GM19238 (cell line): ENCODE results near the gene STAG2.
"Not testable (repeated sequence)": the region's sequence is repeated elsewhere in the genome, so short reads cannot be mapped to it uniquely, and the experiment has no call there.

Experiments
- DNase-seq: peaks from one replicate; pipeline ENCODE4 v3.0.0; 2011; ENCODE audit warnings: low spot score; ENCODE audit not compliant: insufficient read length

STAG2 gene

DNA sequence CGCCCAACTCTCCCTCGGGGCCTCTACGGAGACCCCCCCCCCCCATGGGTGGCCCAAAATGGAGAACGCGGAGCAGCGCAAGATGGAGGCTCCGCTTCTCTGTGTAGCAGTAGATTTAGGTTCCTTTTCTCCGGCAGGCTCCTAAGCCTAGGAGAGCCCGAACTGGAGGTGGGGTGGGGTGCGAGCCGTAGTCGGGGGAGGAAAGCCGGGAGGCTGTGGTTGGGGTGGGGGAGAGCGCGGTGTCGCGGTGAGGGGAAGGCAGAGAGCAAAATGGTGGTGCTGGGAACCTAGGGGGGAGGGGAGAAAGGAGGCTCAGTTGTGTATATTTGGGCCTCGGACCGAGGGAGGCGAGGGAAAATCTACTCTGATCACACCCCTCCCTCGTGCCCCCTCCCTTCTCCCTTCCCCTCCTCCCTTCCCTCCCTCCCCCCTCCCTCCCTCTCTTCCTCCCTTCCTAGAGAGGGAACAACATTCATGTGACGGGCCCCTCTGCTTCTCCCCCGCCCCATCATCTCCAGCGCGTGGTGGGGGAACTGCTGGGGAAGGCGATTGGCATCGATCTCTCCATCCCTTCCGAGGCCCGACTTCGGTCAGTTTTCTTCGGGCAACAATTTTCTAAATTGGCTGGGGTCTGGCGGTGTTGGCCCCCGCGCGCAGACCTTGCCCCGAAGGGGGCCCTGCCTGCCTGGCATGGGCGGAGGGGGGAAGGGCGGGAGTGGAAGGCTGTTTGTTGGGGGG is at the start of gene STAG2:
Gene STAG2, plus strand, starts transcription at position 439 of the 738 bp plus-strand sequence. CDS start 60,922 bp downstream, outside the sequence.
- no peak for DNase-seq

DNA sequence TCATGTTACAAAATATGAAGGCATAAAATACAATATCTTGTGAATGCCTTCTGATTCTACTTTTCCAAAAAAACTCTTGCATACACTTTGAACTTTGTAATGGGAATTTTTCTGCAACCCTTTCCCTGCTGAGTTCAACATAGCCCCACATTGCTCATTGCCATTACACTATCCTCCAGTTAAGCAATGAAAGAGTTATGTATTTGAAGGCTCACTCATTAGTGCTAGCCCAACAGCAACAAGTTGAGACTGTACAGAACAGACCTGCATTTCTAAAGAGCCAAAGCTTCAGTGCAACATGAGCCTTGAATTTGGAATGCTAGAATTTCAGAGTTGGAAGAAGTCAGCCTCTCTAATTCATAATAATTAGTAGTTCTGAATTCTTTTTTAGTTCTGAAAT is 44.4 kb upstream of the STAG2 start:
- no peak for DNase-seq

DNA sequence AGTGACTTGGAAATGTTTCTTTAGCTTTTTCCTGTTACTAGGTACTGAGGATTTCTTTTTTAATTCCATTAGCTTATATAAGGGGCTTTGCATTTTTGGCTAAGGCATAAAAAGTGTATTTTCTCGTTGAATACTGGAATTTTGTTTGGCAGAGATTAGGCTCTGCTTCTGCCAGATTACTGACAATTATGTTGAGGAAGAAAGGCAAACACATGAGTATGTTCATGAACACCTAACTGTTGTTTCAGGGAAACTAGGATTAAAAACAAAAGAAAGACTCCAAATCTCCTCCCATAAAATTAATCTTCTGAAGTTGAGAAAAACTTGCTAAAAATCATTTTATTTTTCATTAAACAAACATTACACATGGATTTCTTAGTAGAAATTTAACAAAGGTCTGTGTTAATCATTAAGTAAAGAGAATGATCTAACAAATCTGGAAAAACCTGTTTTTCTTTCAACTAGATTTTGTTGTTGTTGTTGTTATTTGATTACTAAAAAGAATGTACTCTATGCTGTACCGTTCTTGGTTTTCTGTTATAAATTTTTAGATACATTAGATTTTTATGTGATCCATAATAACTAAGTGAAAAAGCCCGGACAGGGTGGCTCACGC is 43.3 kb upstream of the STAG2 start:
- DNase-seq: no peak

DNA sequence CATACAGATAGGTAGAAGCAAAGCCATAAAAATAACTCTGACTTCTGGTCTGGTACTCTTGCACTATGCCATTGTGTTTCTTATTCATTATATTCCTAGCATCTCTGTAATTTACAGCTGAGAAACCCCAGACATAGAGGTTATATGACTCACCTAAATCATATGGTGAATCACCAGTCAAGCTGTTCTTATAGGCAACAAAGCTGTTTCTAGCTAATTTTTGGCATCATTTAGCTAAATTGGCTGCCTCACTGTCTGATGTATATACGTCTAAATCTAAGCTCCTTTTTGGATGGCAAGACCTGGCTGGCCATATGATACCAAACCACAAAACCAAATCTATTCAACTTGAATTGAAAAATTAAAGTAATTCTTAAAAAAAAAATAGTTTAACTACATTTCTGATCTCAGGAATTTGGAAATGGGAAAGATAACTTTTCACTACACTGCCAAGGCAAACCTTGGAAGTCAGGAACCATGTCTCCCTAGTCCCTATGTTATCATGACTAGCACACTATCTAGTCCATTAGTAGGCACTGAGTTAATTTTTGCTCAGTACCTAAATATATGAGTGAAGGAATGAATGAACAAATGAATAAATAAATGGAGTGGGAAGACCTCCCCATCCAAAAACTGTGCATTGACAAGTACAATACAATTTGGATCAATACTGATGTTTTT is 41.3 kb upstream of the STAG2 start:
- no peak for DNase-seq

DNA sequence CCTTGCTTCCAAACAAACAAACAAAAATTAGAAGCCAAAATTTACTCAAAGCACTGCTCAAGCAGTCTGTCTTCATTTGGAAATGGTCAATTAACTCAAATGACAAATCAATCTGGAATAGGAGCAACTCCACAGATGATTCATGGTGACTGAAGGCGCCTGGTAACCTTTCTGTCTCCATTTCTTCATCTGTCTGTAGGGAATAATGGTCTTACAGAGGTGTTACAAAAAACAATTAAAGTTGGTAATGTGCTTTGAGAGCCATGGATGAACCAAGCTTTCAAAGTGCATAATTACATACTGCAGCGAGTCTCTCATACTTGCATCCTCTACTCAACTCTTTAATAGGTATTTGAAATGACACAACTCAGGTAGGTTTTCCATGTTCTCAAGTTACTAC is 38.3 kb upstream of the STAG2 start:
- DNase-seq: no peak

DNA sequence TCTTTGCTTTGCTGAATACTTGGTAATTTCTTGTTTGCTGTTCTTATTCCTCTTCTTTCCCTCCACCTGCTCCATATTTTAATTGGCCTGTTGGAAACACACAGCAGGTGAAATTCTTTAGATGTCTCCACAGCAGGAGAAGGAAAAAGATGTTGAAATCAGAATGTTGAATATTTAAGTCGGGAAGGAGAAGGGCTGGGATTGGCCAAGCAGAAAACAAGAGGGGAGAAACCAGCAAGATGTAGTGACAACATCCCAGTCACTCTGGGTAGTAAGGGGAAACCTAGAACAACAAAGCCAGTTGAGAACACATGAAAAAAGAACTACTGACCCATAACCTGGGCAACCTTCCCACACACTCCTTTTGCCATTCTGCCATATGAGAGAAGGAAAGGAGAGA is 37.3 kb upstream of the STAG2 start:
- no peak for DNase-seq

DNA sequence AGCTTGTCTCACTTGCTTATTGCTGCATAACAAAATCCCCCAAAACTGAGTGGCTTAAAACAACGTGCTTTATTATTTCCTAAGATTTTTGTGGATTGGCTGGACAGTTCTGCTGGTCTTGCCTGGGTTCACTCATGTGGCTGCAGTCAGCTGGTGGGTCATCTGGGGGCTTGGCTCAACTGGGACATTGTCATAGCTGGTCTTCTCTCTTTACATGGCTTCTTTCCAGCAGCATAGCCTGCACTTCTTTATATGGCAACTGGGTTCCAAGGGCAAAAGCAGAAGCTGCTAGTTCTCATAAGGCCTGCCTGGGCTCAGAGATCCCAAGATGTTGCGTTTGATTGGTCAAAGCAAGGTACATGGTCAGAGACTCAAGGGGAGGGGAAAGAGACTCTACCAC is 33.7 kb upstream of the STAG2 start:
- DNase-seq: no peak

DNA sequence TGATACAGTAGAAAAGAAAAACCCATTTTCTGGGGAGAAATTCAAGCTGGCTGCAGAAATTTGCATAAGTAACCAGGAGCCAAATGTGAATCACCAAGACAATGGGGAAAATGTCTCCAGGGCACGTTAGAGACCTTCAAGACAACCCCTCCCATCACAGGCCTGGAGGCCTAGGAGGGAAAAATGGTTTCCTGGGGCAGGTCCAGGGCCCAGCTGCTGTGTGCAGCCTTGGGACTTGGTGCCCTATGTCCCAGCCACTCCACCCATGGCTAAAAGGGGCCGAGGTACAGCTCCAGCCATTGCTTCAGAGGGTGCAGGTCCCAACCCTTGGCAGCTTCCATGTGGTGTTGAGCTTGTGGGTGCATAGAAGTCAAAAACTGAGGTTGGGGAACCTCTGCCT is 29.5 kb upstream of the STAG2 start:
- DNase-seq: not testable (repeated sequence)

DNA sequence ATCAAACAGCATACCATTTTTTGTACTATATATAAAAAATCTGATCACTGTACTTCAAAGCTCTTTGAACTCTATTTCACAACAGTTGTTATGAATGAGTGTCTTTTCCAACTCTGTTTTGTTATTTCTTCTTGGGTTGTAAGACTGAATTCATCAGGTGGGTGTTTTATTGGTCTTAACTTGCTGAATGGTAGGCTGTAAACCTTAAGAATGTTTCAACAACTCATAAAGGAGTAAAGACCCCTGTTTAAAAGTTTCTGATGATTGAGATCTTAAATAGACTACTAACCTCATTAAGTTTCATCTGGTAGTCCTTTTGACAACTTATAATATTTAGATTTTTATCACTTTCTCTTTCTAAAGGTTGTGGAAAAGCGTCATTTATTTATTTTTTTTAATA is 18.4 kb upstream of the STAG2 start:
- DNase-seq: no peak

DNA sequence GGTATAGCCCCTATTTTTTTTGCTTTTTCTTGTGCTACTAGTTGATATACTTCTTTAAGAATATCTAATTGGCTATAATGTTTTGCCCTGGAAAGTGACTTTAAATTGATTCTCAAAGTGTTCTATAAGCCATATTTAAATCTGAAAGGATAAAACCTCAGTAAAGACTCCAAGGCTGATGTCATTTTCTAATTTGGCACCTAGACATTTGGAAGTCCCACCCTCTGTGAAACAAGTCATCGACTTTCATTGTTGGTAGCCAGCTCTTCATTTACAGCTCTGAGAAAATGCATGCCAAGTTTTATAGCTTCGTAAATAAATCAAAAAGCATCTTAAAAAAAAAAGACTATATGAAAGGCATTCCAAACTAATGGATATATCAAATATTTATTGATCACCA is 18.0 kb upstream of the STAG2 start:
- DNase-seq: no peak

DNA sequence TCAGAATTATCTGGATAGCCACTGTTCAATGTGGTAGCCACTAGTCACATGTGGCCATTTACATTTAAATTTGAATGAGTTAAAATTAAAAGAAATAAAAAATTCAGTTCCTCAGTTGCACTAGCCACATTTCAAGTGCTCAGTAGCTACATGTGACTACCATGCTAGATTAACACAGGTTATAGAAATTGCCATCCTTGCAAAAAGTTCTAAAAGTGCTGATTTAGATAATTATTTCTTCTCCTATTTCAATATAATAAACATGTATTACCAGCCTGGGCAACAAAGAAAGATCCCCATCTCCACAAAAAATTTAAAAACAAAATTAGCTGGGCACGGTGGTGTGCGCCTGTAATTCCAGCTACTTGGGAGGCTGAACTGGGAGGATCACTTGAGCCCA is 11.7 kb upstream of the STAG2 start:
- DNase-seq: no peak

DNA sequence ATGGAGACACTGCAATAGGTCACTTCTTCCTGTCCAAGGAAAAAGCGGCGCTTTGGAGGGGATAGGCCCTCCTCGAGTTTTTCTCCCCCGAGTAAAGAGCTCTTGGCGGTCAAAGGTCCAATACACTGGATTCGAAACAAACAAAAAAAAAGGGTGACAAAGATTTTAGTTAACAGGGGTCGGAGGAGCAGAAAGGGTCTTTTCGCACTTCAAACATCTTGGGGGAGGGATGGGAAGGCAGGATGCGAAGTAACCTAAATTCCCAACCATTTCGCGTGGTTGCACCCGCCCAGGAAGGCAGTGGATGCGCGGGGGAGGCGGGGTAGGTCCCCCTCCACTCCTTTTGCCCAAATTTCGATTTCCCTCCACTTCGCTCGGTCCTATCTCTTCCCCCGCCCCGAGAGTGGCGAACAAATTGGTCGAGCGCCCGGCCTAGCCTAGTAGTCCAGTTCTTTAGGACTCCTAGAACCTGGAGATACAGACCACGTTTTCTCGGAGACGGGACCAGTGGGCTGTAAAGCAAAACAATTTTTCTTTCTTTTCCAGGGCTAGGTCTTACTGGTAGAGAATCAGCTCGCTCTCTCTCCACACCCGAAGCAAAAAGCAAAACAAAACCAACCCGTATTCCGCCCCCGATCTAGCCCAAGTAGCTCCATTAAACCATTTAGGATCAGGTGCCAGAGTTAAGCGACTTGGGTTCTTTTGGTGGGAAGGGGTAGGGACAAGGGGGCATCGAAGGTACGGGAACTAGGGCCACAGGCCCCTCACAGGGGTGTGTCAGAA is 2.0 kb upstream of the STAG2 start:
- DNase-seq: no peak

DNA sequence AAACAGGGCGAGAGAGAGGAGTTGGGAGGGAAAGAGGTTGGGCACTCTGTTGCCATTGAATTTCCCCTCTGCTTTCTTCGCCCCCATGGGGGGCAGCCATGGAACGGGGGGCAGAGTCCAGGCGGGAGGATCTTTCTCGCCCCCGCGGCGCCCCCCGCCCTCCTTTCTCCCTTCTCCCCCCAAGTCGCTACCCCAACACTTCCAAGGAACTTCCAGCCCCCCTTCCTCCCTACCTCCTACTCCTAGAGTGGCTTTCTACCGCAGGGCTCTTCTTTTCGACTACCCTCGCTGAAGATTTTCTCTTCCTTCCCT is 594 bp upstream of the STAG2 start:
- DNase-seq: no peak

DNA sequence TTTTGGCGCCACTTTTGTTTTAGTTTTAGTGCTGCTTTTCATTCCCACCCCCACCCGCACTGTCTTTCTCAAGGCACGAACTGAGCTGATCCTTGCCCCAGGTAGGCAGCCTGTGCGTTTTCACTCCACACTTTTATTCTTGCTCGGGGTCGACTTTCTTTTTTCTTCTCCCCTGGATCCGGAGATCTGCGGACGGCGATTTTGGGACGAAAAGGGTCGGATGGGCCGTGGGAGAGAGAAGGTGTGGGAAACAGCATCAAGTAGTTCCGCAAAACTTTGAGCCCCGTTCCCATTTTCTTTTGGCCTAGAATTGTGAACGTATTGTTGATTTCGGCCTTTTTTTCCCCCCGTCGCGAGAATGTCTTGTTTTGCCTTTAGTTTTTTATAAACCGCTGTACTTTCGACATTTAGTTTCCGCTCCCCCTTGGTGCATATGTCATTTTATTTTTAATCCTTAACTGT is 531 bp downstream of the STAG2 start:
- DNase-seq: no peak

DNA sequence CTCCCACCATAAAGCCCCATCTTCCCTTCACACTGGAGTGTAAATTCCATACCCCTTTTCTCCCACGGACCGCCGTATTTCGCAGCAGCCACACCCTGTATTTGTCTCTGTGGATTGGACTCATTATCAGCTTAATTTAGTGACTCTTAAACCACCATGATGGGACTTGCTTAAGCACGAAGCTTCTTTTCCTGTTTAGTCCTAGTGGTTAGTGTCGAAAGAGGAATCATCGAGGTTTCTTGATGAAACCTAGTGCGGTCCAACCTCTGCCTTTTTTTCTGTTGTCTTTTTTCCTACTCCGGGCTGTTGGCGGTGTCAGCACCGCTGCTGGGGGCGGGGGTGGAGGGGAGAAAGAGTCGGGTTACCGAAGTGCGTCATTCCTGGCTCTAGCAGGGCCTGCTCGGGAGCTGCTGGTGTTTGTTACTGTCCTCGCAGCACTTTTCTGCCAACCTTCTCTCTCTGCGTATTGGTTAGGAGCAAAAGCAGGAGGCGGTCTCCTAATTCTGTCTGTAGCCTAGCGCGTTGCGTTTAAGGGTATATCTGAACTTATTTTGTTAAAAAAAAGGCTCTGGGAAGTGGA is 1.4 kb downstream of the STAG2 start:
- peak; percentile 32 for DNase-seq

DNA sequence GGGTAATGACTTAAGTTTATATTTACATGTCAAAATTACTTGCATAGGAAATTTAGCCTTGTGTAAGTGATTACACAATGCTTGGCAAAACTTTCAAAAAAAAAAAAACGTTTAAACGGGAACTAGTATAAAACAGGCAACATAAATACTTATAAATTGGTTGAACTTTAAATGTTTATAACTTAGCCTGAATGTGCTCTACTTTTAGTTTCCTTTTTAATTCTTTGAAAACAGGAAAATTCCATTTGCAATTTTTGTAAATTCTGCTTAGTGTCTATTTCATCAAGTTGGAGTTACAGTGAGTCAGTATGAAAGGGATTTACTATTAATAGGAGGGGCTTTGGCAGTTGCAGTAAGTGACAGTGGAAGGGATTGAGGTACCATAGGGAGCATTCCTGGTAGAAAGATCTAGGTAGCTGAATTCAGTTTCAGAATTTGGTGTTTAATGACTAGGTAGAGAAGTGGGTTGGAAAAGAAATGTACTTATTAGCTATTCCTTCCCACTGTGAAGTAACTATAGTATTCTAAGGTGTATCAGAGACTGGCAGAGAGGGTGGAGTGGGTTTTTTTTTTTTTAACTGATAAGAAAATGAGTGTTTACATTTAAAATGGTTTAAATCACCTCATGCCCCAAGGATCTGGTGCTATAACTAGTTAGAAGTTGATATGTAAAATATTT is 2.8 kb downstream of the STAG2 start:
- DNase-seq: no peak

DNA sequence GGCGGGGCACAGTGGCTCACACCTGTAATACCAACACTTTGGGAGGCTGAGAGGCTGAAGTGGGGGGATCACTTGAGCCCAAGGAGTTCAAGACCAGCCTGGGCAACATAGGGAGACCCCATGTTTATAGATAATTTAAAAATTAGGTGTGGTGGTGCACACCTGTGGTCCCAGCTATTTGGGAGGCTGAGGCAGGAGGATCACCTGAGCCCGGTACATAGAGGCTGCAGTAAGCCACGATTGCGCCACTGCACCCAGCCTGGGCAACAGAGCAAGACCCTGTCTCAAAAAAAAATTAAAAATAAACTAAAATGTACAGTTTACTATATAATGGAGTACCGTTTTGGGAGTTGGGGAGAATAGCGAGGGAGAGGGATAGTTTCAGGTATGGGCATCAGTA is 4.2 kb downstream of the STAG2 start:
- no peak for DNase-seq

DNA sequence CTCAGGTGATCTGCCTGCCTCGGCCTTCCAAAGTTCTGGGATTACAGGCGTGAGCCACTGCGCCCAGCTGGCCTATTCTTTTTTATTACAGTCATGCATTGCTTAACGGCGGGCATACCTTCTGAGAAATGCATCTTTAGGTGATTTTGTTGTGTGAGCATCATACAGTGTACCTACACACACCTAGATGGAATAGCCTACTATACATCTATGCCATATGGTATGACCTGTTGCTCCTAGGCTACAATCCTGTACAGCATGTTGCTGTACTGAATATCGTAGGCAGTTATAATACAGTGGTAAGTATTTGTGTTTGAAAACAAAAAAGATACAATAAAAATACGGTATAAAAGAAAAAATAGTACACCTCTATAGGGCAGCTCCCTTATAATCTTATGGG is 6.0 kb downstream of the STAG2 start:
- DNase-seq: no peak

DNA sequence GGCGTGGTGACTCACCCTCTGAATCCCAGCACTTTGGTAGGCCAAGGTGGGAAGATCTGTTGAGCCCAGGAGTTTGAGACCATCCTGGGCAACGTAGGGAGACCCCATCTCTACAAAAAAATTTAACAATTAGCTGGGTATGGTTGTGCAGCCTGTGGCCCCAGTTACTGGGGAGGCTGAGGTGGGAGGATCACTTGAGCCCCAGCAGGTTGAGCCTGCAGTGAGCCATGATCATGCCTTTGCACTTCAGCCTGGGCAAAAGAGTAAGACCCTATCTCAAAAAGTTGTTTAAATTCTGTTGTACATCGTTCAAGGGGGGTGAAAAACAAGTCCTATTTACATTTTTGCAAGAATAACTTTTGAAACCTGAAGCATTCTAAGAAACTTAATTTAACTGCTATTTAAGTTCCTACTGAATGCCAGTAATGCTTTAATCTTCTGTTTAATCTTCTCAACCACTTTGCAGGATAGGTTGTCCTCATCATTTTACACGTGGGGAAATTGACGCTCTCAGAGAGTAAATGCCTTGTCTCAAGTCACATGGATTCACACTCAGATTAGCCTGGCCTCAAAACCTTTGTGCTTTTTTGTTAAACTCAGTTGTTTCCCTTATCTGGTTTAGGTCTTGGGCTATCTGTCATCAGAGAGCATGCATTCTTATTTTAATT is 7.0 kb downstream of the STAG2 start:
- no peak for DNase-seq

DNA sequence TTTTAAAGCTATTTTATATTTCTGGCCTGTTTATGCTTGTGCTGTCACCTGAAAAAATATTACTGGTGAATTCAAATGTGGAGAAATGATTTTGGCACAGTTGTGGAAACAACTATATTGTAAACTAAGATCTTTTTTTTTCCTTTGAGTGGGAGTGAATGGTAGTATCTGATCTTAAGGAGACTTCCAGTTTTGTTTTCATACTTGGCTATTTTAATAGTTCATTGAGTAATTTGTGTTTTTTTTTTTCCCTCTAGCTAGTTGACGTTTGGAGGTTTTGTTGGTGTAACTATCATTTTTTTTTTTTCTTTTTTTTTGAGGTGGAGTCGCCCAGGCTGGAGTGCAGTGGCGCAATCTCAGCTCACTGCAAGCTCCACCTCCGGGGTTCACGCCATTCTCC is 10.5 kb downstream of the STAG2 start:
- DNase-seq: no peak

DNA sequence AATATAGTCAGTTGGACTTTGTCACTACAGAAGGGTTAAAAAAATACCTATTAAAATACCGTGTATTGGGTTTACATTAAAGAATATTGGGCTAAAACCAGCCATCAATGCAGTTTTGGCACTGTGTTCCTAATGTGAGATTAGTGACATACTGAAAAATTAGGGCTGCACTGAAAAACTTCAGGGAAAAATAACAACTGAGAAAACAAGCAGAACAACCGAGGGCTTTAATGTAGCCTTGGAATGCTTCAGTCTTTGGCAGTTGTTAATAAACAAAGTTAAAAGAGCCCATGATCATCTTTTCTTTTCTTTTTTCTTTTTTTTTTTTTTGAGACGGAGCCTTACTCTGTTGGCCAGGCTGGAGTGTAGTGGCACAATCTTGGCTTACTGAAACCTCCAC is 12.4 kb downstream of the STAG2 start:
- DNase-seq: no peak
